OCI-LY7 (cell line): ENCODE results near the gene ELAVL2.

Source experiments
- CTCF ChIP-seq: fragments of 200-600 bp; sonication (generic); conservative IDR thresholded peaks from 2 replicates; pipeline ENCODE4 v1.5.1; 2014; ENCODE audit warnings: mild to moderate bottlenecking, antibody characterized with exemption, low read length, moderate library complexity, mixed read lengths
- EZH2phosphoT487 ChIP-seq: fragments of 200-600 bp; sonication (generic); IDR thresholded peaks from 2 replicates; pipeline ENCODE4 v1.6.1; 2018; ENCODE audit warnings: low read depth, borderline replicate concordance, mild to moderate bottlenecking, mixed run types, antibody characterized with exemption, low read length, moderate library complexity, mixed read lengths

GRCh38 chr9:23766613-23767012 lies 59.4 kb downstream of the ELAVL2 start:
- TF ChIP-seq CTCF (no peak), EZH2phosphoT487 (no peak)
